Gastroesophageal sphincter (tissue), 3 donors: ENCODE results near the gene GALNT12.

Experiments used
- EP300 ChIP-seq: sonication (generic); formaldehyde crosslinking; IDR thresholded peaks from one replicate; pipeline ENCODE4 v1.6.1; 2017; ENCODE audit warnings: antibody characterized with exemption, mild to moderate bottlenecking
- TF ChIP-seq, protein P1 (sequence below), 4 experiments: fragments of 200-600 bp in 2 of 4; fragments of 450-650 bp in 2 of 4; sonication (generic) in 1 of 4; IDR thresholded peaks; one replicate each; pipeline ENCODE4 v1.5.1; 2017 to 2019; ENCODE audit warnings: antibody characterized with exemption in 4 of 4, mild to moderate bottlenecking in 2 of 4, moderate library complexity in 2 of 4

GRCh38 chr9:98766586-98766985 is 40.9 kb upstream of the GALNT12 start:
- TF ChIP-seq, protein P1, sequence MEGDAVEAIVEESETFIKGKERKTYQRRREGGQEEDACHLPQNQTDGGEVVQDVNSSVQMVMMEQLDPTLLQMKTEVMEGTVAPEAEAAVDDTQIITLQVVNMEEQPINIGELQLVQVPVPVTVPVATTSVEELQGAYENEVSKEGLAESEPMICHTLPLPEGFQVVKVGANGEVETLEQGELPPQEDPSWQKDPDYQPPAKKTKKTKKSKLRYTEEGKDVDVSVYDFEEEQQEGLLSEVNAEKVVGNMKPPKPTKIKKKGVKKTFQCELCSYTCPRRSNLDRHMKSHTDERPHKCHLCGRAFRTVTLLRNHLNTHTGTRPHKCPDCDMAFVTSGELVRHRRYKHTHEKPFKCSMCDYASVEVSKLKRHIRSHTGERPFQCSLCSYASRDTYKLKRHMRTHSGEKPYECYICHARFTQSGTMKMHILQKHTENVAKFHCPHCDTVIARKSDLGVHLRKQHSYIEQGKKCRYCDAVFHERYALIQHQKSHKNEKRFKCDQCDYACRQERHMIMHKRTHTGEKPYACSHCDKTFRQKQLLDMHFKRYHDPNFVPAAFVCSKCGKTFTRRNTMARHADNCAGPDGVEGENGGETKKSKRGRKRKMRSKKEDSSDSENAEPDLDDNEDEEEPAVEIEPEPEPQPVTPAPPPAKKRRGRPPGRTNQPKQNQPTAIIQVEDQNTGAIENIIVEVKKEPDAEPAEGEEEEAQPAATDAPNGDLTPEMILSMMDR (IDR thresholded peaks at IDR 0.05), result no peak
- no peak for TF ChIP-seq EP300
